ENCODE measurements around the gene FIZ1.

FIZ1 gene

DNA sequence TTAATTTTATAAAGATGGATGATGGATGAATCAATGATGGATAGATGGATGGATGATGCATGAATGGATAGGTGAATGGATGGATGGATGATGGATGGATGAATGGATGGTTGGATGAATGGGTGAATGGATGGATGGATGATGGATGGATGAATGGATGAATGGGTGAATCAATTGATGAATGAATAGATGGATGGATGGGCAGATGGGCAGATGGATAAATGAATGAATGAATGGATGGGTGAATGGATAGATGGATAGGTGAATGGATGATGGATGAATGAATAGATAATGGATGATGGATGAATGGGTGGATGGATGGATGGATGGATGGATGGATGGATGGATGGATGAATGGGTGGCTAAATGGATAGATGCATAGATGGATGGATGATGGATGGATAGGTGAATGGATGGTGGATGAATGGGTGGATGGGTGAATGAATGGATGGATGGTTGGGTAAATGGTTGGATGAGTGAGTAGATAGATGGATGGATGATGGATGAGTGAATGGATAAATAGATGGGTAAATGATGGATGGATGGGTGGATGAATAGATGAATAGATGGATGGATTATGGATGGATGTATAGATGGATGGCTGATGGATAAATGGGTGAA is 31.5 kb downstream of the FIZ1 start:
- no peak for TF ChIP-seq ZNF274 (IDR thresholded peaks at IDR 0.05; ENCODE audit: low read depth, low read length)
- H3K4me3 ChIP-seq (ENCODE audit: low read length) = no peak overlapping the region

DNA sequence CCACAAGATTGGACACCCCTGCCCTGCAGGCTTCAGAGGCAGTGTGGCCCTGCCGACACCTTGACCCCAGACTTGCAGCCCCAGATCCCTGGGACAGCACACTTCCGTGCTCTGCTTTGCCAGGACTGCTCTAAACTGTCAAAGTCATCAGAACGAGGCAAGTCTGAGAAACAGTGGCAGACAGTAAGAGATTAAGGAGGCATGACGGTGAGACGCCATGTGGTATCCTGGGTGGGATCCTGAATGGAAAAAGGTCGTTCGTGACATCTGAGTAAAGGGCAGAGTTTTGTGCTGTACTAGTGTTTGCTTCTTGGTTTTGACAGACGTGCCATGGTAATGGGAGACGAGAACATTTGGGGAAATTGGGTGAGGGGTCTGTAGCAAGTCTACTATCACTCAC is 32.5 kb downstream of the FIZ1 start:
- H3K4me3 ChIP-seq (ENCODE audit: low read length) = no peak overlapping the region
- no peak for TF ChIP-seq ZNF274 (IDR thresholded peaks at IDR 0.05; ENCODE audit: low read depth, low read length)

DNA sequence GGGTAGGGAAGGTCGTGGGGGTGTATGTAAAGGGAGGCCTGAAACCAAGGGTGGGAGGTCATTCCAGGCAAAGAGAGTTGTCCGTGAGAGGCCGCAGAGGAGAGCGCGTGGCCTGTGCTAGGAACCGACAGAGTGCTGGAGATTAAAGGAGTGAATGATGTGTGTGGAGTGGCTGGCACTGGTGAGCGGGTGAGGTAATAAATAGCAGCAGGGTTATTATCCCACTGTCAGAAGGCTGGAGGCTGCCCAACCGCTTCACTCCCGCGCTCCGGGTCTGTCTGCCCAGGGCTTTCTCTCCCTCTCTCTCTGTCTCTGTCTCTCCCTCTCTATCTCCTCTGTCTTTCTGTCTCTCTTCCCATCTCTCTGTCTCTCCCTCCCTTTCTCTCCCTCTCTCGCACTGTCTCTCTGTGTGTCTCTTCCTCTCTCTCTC is 36.0 kb downstream of the FIZ1 start:
- H3K4me3 ChIP-seq (ENCODE audit: low read length) = no peak overlapping the region

DNA sequence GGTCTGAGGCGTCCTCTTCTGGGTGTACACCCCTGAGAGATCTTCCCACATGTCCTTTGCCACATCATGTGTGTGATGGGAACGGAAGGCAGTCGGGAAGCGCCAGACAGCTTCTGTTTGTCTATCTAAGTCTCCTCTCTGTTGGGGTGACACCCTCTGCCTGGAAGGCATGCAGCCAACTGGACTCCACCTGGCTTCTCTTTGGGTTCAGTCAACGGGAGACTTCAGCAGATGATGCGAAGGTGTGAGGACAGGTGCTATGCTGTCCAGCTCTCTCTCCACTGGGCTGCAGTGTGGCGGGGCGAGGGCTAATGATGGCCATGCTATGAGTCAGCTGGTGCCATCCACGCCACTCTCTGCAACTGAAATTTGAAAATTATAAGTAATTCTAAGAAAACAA is 39.6 kb downstream of the FIZ1 start:
- TF ChIP-seq ZNF274 (IDR thresholded peaks at IDR 0.05; ENCODE audit: low read depth, low read length) = no peak
- H3K4me3 ChIP-seq (ENCODE audit: low read length) = no peak overlapping the region

More for the DNA sequence above, 36.0 kb downstream of the FIZ1 start:
- TF ChIP-seq ZNF274 (IDR thresholded peaks at IDR 0.05; ENCODE audit: low read depth, low read length) = no peak

DNA sequence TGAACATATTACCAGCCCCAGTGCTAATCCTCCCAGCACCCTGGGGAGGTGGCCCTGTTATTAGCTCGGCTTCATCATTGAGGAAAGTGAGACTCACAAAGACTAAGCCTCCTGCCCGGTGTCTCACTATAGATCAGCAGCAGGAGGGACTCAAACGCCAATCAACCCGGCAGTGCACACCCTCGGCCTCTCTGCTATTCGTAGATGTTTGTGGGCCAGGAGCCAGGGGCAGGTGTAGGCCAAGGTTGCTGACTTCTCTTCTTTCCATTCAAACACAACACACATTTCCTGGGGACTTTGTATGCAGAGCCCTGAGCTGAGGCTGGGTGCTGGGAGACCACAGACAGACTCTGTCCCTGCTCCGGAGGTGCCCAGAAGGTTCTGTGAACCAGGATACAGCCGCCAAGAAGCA is 44.6 kb downstream of the FIZ1 start:
- no peak overlapping the region for H3K4me3 ChIP-seq (ENCODE audit: low read length)
- TF ChIP-seq ZNF274 (IDR thresholded peaks at IDR 0.05; ENCODE audit: low read depth, low read length) = no peak

DNA sequence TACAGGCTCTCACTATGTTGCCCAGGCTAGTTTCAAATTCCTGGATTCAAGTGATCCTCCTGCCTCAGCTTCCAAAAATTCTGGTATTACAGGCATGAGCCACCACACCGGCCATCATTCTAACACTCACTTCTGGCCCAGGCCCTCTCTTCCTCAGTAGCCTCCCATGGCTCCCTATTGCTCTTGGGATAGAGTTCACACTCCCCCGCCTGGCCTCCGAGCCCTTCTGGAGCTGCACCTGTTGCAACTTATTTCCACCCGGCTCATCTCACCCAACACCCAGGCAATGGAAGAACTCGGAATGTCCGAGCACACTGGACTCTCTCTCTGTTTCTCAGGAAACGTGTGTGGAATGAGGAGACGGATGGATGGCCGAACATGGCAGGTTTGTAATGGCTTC is 45.0 kb downstream of the FIZ1 start:
- TF ChIP-seq ZNF274 (IDR thresholded peaks at IDR 0.05; ENCODE audit: low read depth, low read length) = no peak

DNA sequence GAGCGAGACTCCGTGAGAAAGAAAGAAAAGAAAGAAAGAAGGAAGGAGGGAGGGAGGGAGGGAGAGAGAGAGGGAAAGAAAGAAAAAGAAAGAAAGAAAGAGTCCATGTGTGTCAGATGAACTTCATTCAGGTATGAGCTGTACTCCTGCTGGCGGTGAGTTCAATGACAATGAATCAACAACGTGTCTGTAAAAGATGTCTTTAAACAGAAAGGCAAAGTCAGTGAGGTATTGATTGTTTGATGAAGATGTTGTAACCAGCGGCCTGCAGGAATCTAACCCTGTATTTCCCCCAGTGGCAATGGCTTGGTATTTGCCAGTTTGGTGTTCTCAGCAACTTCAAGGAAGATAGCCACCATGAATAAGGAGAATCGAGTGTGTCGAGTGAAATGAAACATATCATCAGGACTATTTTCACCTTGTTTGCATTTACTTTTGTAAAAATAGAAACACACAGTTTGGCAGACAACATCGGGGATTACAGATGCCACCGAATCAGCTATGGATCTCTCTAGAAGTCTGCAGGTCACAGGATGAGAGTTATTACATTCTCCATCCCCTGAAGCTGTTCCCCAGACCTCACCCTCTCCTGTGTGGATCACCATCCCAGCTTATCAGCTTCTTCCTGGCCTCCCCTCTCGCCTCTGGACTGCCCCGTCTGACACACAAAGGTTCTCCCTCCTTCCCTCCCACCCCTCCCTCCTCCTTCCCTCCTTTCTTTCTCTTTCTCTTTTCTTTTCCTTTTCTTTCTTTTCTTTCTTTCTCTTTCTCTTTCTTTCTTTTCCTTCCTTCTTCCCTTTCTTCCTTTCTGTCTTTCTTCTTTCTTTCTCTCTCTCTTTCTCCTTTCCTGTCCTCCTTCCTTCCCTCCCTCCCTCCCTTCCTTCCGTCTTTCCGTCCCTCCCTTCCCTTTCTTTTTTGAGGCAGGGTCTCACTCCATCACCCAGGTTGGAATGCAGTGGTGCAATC is 45.8 kb downstream of the FIZ1 start:
- no peak overlapping the region for H3K4me3 ChIP-seq (ENCODE audit: low read length)
- TF ChIP-seq ZNF274 (IDR thresholded peaks at IDR 0.05; ENCODE audit: low read depth, low read length) = no peak

More for the DNA sequence above, 45.0 kb downstream of the FIZ1 start:
- H3K4me3 ChIP-seq (ENCODE audit: low read length) = no peak overlapping the region

DNA sequence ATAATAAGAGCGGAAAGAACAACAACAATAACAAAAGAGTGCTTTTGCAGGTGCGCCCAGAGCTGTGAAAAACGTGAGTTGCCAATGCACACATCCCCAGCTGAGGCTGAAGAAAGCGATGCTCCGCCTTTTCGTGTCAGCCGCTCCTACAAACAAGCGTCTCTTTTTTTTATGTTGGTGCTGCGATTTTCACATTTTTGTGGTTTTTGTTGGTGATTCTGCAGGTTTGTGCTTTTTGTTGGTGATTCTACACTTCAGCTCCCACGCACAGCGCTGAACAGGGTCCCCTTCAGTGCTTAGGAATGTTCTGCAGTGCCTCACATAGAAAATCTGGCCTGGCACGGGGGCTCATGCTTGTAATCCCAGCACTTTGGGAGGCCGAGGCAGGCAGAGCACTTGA is 46.7 kb downstream of the FIZ1 start:
- no peak for TF ChIP-seq ZNF274 (IDR thresholded peaks at IDR 0.05; ENCODE audit: low read depth, low read length)
- no peak overlapping the region for H3K4me3 ChIP-seq (ENCODE audit: low read length)

DNA sequence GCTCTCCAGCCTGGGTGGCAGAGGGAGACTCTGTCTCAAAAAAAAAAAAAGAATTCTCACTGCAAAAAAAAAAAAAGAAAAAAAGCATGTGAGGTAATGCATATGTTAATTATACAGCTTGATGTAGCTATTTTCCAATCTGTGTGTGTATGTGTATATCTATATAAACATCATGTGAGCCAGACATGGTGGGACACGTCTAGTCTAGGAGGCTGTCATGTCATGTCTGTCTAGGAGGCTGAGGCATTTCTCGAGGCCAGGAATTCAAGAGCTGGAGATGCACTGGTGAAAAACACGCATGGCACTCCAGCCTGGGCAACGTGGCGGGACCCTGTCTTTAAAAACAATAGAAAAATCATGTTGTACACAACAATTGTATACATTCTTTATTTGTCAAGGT is 47.1 kb downstream of the FIZ1 start:
- no peak for TF ChIP-seq ZNF274 (IDR thresholded peaks at IDR 0.05; ENCODE audit: low read depth, low read length)
- no peak overlapping the region for H3K4me3 ChIP-seq (ENCODE audit: low read length)

DNA sequence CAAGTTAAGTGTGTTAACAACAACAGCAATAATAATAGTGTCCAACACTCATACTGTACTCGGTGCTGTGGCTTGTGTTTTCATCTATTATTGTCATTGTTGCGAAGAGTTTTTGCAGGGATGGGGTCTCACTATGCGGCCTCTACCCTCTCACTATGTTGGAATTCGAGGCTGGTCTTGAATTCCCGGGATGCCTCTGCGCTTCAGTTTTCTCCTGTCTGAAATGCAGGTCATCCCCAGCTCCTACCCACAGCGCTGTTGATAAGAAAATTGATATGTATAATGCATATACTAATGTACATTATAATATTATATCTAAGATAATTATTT is 49.0 kb downstream of the FIZ1 start:
- TF ChIP-seq ZNF274 (IDR thresholded peaks at IDR 0.05; ENCODE audit: low read depth, low read length) = no peak
- no peak overlapping the region for H3K4me3 ChIP-seq (ENCODE audit: low read length)

DNA sequence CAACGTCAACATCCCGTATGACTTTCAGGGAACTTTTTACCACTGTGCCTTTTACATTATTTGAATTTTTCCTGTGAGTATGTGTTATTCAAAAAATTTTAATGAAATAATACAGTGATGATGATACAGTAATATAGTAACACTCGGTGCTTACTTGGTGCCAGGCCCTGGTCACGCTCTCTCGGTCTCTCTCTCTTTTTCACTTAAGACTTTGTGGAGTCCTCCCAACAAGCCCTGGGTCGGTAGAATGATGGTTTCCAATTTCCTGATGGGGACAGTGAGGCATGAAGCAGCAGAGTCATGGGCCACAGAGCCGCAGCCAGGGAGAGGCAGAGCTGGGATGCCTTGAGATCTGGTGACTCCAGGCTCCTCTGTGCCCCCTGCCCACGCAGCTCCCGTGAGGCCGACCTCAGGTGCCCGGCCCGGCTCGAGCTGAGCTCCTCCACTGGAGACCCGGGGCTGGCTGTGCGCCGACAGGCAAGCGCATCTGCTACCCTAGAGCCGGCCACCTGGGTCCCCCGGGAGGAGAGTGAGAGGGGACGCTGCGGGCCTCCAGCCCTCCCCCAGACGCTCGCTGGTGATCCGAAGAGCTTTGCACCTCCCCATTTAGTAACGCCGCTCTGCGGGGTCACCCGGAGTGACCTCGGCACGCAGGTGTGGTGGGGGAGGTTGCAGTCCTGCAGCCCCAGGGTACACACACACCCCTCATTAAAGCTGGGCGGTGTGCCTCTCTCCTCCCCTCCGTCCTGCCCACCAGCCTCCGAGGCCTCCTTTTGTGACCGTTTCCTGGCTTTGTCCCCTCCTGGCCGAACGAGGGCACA is 49.6 kb downstream of the FIZ1 start:
- H3K4me3 ChIP-seq (ENCODE audit: low read length) = no peak overlapping the region
- no peak for TF ChIP-seq ZNF274 (IDR thresholded peaks at IDR 0.05; ENCODE audit: low read depth, low read length)

DNA sequence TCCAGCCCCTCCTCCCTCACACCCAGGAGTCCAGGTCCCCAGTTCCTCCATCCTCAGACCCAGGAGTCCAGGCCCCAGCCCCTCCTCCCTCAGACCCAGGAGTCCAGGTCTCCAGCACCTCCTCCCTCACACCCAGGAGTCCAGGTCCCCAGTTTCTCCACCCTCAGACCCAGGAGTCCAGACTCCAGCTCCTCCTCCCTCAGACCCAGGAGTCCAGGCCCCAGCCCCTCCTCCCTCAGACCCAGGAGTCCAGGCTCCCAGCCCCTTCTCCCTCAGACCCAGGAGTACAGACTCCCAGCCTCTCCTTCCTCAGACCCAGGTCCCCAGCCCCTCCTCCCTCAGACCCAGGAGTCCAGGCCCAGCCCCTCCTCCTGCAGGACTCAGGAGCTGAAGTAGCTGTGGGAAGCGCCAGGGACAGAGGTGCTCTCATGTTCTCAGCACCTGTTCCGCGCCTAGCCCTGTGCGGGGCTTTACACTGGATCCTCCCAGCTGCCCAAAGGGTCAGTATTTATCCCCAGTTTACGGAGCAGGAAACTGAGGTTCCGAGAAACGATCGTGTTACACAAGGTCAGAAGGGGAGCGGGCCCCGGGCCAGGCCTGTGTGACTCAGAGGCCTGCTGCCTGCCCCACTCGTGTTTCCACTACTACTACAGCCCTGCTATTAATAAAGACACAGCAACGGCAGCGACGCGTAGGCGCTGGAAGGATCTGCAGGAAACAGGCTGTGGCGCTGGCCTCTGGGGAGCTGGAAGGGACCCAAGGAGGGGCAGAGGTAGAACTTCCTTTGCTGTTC is 52.3 kb downstream of the FIZ1 start:
- H3K4me3 ChIP-seq (ENCODE audit: low read length) = no peak overlapping the region
- TF ChIP-seq ZNF274 (IDR thresholded peaks at IDR 0.05; ENCODE audit: low read depth, low read length) = no peak

DNA sequence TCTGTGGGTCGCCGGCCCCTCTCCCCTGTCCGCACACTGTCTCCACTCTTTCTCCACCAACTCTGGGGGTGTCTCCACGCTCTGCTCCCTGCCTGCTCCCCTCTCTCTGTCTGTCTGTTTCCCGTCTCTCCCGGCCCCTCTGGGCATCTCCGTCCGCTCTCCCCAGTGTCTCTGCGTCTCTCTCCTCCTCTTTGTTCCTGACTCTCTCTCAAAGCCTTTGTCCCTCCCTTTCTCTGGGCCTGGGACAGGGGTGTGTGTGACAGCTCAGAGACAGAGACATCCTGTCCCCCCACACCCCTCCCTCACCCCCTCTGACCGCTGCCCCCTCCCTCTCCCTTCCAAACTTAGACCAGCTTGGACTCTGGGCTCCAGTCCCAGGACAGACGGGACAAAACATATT is 53.3 kb downstream of the FIZ1 start:
- H3K4me3 ChIP-seq (ENCODE audit: low read length) = no peak overlapping the region
- no peak for TF ChIP-seq ZNF274 (IDR thresholded peaks at IDR 0.05; ENCODE audit: low read depth, low read length)

DNA sequence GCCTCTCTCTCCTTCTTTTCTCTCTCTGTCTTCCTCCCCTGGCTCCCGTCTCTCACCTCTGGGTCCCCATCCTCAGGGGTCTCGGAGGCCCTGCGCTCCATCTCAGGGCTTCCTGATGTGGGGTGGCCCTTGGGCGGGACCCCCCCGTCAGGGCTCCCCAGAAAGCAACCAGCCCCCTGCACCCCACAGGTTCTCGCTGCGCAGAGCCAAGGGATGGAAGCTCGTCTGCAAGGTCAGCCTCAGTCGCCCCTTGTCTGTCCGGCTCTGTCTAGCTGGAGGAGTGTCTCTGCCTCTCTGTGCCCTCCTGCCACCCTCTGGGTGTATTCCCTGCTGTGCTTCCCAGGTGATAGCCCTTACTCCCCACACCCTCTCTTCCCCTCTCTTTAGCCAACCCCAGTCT is 53.9 kb downstream of the FIZ1 start, which contains the start of gene SBK3:
Gene SBK3 (minus strand): TSS at position 101 of the 400 bp plus-strand sequence. CDS start 0 bp downstream, at position 101.
- H3K4me3 ChIP-seq (ENCODE audit: low read length) = no peak within 1 kb of the TSS
- no peak for TF ChIP-seq ZNF274 (IDR thresholded peaks at IDR 0.05; ENCODE audit: low read depth, low read length)
